ENCODE data around the gene COIL. TPM values are rescaled to one million over a fixed set of nuclear protein-coding genes. Genes with fewer than 3 reads are reported as not detected.
A peak's percentile ranks its signal among the peaks of the same experiment; 100 is the strongest.

The COIL gene
- total RNA-seq, 1 experiment from 2014 or later: 31.2 TPM

GRCh38 chr17:56896968-56897359 is 63.9 kb downstream of the COIL start:
- H3K9me2 ChIP-seq (ENCODE audit: insufficient read depth): no peaks in the 10 kb centered on the region
- POLR2A ChIA-PET: interaction anchor here (0.6 kb wide), 1 partner anchor 42 kb away, joined by 4 read pairs; no protein-coding TSS in a partner anchor
- ATAC-seq (no peak), DNase-seq (ENCODE audit: low read depth, low spot score) (no peak)
- H3K36me3 ChIP-seq (ENCODE audit: control insufficient read depth in 1 of 2, insufficient read depth in 2 of 2, low read length in 2 of 2): peaks cover 62 to 77% of the 10 kb centered on the region in 2 experiments
- H3K79me2 ChIP-seq (ENCODE audit: insufficient read depth, low read length): peaks cover 17% of the 10 kb centered on the region; the same call in 1 of the 2 replicates
- intact Hi-C loops (cut with micrococcal nuclease): no loop called here
- peaks cover 4 to 27% of the 10 kb centered on the region in 2 experiments for H3K4me1 ChIP-seq (ENCODE audit: control insufficient read depth in 1 of 2, insufficient read depth in 2 of 2, low read length in 2 of 2)
- no peak for TF ChIP-seq CTCF (IDR thresholded peaks at IDR 0.05 in 2 of 3, conservative IDR thresholded peaks at IDR 0.05 in 1 of 3; ENCODE audit: borderline replicate concordance in 1 of 3, insufficient read depth in 1 of 3, low read depth in 2 of 3, low read length in 2 of 3)
- no peak for TF ChIP-seq REST (IDR thresholded peaks at IDR 0.05; ENCODE audit: low read depth)
- TF ChIP-seq FOSL1 (IDR thresholded peaks at IDR 0.05; ENCODE audit: low read depth): no peak
- TF ChIP-seq ELF1 (IDR thresholded peaks at IDR 0.05; ENCODE audit: borderline replicate concordance, low read depth): no peak
- TF ChIP-seq SIN3A (IDR thresholded peaks at IDR 0.05; ENCODE audit: low read depth): no peak
- TF ChIP-seq SP1 (IDR thresholded peaks at IDR 0.05; ENCODE audit: low read depth): no peak
- no peak for TF ChIP-seq ZFX (IDR thresholded peaks at IDR 0.05)
- no peak for TF ChIP-seq ZNF274 (IDR thresholded peaks at IDR 0.05; ENCODE audit: low read depth, low read length)
- no peak for TF ChIP-seq EZH2phosphoT487 (IDR thresholded peaks at IDR 0.05; ENCODE audit: borderline replicate concordance)
- no peak for TF ChIP-seq ATF3 (IDR thresholded peaks at IDR 0.05)
- no peak for TF ChIP-seq JUND (IDR thresholded peaks at IDR 0.05)
- no peak for TF ChIP-seq CBX3 (IDR thresholded peaks at IDR 0.05; ENCODE audit: low read depth)
- TF ChIP-seq ZBTB33 (IDR thresholded peaks at IDR 0.05; ENCODE audit: extremely low read depth, insufficient replicate concordance, low read length): no peak
- no peak for TF ChIP-seq RAD21 (IDR thresholded peaks at IDR 0.05; ENCODE audit: low read depth)
- TF ChIP-seq CEBPB (IDR thresholded peaks at IDR 0.05; ENCODE audit: low read depth): no peak
- H3K4me2 ChIP-seq (ENCODE audit: low read length): 0 out of 2 replicates have a peak overlapping the region, but pooled peaks have one; percentile 1
- H2AFZ ChIP-seq (ENCODE audit: low read depth, low read length, poor library complexity, severe bottlenecking): no peak overlapping the region
- RAD21 ChIA-PET (ENCODE audit: low non-redundant PET in 1 of 2, low total read pairs in 2 of 2, uncharacterized antibody in 2 of 2, unreplicated experiment in 2 of 2): no interaction called here
- no peak overlapping the region for H3K9ac ChIP-seq (ENCODE audit: low read length)
- TSS peak; percentile 7 for BruUV-seq (replicated peaks)
- H3K27ac ChIP-seq (ENCODE audit: low read depth, low read length): no peak overlapping the region
- no peaks in the 10 kb centered on the region for H3K27me3 ChIP-seq (ENCODE audit: insufficient read depth, low read length)
- no peaks in the 10 kb centered on the region for H4K20me1 ChIP-seq (ENCODE audit: insufficient read depth)
- H3K4me3 ChIP-seq (replicated peaks in 1 of 2; ENCODE audit: low read depth in 1 of 2, low read length in 2 of 2): no peak overlapping the region
- H3K9me3 ChIP-seq (ENCODE audit: control insufficient read depth in 1 of 2, insufficient read depth in 1 of 2, low read depth in 1 of 2, low read length in 2 of 2): no peaks in the 10 kb centered on the region
- CTCF ChIA-PET: no interaction called here
